ENCODE results near the gene TMEM88. TPM values are rescaled to one million over a fixed set of nuclear protein-coding genes. Genes with fewer than 3 reads are reported as not detected.

TMEM88 gene
- total and polyA plus RNA-seq, 2 of the 4 experiments (the other 2 are of a cell fraction), result 2.1 TPM; not detected in 1

DNA sequence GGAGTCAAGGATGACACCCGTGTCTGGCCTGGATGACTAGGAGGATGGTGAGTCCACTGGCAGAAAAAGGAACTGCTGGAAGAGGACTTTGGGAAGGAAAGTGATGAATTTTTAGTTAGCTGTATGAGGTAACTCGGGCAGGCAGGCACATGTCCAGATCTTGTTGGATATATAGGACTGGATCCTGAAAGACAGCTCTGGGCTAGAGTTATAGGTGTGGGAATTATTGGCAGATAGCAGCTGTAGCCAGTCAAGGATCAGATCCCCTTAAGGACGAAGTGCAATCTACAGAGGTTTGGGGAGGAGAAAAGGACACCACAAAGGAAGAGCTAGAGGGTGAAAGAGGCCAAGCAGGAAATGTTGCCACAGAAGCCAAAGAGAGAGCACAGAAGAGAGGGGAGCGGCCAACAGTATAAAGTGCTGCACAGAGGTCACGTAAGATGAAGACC lies 13.0 kb downstream of the TMEM88 start:
- TF ChIP-seq RCOR1 (IDR thresholded peaks at IDR 0.05; ENCODE audit: insufficient replicate concordance, low read length), result no peak
- TF ChIP-seq POLR2A (IDR thresholded peaks at IDR 0.05; ENCODE audit: low read depth, low read length), result no peak
- TF ChIP-seq, protein P1, sequence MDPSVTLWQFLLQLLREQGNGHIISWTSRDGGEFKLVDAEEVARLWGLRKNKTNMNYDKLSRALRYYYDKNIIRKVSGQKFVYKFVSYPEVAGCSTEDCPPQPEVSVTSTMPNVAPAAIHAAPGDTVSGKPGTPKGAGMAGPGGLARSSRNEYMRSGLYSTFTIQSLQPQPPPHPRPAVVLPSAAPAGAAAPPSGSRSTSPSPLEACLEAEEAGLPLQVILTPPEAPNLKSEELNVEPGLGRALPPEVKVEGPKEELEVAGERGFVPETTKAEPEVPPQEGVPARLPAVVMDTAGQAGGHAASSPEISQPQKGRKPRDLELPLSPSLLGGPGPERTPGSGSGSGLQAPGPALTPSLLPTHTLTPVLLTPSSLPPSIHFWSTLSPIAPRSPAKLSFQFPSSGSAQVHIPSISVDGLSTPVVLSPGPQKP (IDR thresholded peaks at IDR 0.05; ENCODE audit: borderline replicate concordance, low read depth, low read length), result no peak
- TF ChIP-seq MAFK (IDR thresholded peaks at IDR 0.05; ENCODE audit: low read depth, low read length), result no peak
- TF ChIP-seq MAZ (IDR thresholded peaks at IDR 0.05; ENCODE audit: borderline replicate concordance, low read depth, low read length), result no peak
- TF ChIP-seq SMC3 (IDR thresholded peaks at IDR 0.05; ENCODE audit: low read depth, low read length), result no peak
- no peak for TF ChIP-seq RAD21 (IDR thresholded peaks at IDR 0.05; ENCODE audit: low read length)
- no peak for TF ChIP-seq FOS (IDR thresholded peaks at IDR 0.05; ENCODE audit: low read depth, low read length)
- TF ChIP-seq, protein P2, sequence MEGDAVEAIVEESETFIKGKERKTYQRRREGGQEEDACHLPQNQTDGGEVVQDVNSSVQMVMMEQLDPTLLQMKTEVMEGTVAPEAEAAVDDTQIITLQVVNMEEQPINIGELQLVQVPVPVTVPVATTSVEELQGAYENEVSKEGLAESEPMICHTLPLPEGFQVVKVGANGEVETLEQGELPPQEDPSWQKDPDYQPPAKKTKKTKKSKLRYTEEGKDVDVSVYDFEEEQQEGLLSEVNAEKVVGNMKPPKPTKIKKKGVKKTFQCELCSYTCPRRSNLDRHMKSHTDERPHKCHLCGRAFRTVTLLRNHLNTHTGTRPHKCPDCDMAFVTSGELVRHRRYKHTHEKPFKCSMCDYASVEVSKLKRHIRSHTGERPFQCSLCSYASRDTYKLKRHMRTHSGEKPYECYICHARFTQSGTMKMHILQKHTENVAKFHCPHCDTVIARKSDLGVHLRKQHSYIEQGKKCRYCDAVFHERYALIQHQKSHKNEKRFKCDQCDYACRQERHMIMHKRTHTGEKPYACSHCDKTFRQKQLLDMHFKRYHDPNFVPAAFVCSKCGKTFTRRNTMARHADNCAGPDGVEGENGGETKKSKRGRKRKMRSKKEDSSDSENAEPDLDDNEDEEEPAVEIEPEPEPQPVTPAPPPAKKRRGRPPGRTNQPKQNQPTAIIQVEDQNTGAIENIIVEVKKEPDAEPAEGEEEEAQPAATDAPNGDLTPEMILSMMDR (conservative IDR thresholded peaks at IDR 0.05; ENCODE audit: low read depth, low read length), result no peak
- TF ChIP-seq RFX5 (IDR thresholded peaks at IDR 0.05; ENCODE audit: low read depth, low read length), result no peak
- TF ChIP-seq CHD1 (IDR thresholded peaks at IDR 0.05; ENCODE audit: low read depth, low read length), result no peak
- no peak for TF ChIP-seq CEBPB (IDR thresholded peaks at IDR 0.05; ENCODE audit: low read depth, low read length)
- TF ChIP-seq MXI1 (IDR thresholded peaks at IDR 0.05; ENCODE audit: borderline replicate concordance, low read depth, low read length), result no peak
- no peak for TF ChIP-seq NFE2L2 (IDR thresholded peaks at IDR 0.05; ENCODE audit: low read depth, low read length)
- ChIA-PET CTCF (no interaction called here), POLR2A (ENCODE audit: unreplicated experiment) (no interaction called here)

More for the DNA sequence above, 13.0 kb downstream of the TMEM88 start:
- no peaks in the 10 kb centered on the region for H3K4me1 ChIP-seq (ENCODE audit: control insufficient read depth, insufficient read depth, low read length)
- ATAC-seq (ENCODE audit: low read depth) (no peak), DNase-seq (no peak)
- peaks cover 17% of the 10 kb centered on the region for H3K36me3 ChIP-seq (ENCODE audit: control insufficient read depth, insufficient read depth, low read length)
- H2AK9ac ChIP-seq (replicated peaks; ENCODE audit: low read depth, low read length, poor library complexity), result no peak overlapping the region
- no peak overlapping the region for H3K9ac ChIP-seq (ENCODE audit: low read depth, low read length)
- dilution Hi-C loops (cut with HindIII; ENCODE audit: low sequenced_read_pairs, unreplicated experiment) (no loop called here), intact Hi-C loops (cut with micrococcal nuclease) (no loop called here), in situ Hi-C loops (cut with MboI; ENCODE audit: low sequenced_read_pairs) (no loop called here)
- H4K8ac ChIP-seq (ENCODE audit: low read depth in 2 of 2, low read length in 2 of 2), result no peak overlapping the region
- 88% methylated on average over 3 of the region's 5 CpGs; no CpG with 5 or more reads in 1 of the 2 experiments for WGBS, 2 experiments (ENCODE audit: extremely low coverage in 2 of 2, insufficient read length in 1 of 2)
- no peak overlapping the region for H3K23ac ChIP-seq (ENCODE audit: low read depth, low read length)
- no peak overlapping the region for H3K4me3 ChIP-seq (ENCODE audit: insufficient read depth, low read depth, low read length)
- no peak overlapping the region for H2BK20ac ChIP-seq (ENCODE audit: low read depth, low read length)
- no peak overlapping the region for H2BK120ac ChIP-seq (ENCODE audit: low read depth, low read length)
- no peak overlapping the region for H2AFZ ChIP-seq (replicated peaks; ENCODE audit: low read length, poor library complexity)
- no peak overlapping the region for H4K5ac ChIP-seq (ENCODE audit: low read depth, low read length)
- H3K79me1 ChIP-seq (ENCODE audit: low read depth in 1 of 2, low read length in 2 of 2), result peaks cover 6 to 24% of the 10 kb centered on the region in 2 experiments; a peak in 3 of 4 replicates
- no peaks in the 10 kb centered on the region for H3K9me1 ChIP-seq (ENCODE audit: insufficient read depth, low read length)
- no peak overlapping the region for H4K91ac ChIP-seq (ENCODE audit: insufficient read depth, low read depth, low read length)
- no TSS peak for BruUV-seq (replicated peaks)
- no peak overlapping the region for H3K56ac ChIP-seq (ENCODE audit: extremely low read depth, insufficient read depth, low read length)
- H3K9me3 ChIP-seq (ENCODE audit: control insufficient read depth, insufficient read depth, low read length), result no peaks in the 10 kb centered on the region
- no peak overlapping the region for H3K18ac ChIP-seq (ENCODE audit: low read depth, low read length)
- no peak overlapping the region for H3K27ac ChIP-seq (ENCODE audit: insufficient read depth, low read length)
- H3K4ac ChIP-seq (ENCODE audit: low read depth, low read length), result no peak overlapping the region
- 0 out of 2 replicates have a peak, but pooled peaks cover under 1% of the 10 kb centered on the region for H4K20me1 ChIP-seq (ENCODE audit: insufficient read depth, low read length)
- no peak overlapping the region for H2BK5ac ChIP-seq (ENCODE audit: low read depth, low read length, poor library complexity, severe bottlenecking)
- H2AK5ac ChIP-seq (ENCODE audit: low read depth, low read length), result no peak overlapping the region
- no peak overlapping the region for H2BK15ac ChIP-seq (ENCODE audit: low read depth, low read length)
- H3K14ac ChIP-seq (replicated peaks; ENCODE audit: low read depth, low read length), result no peak overlapping the region
- H3K4me2 ChIP-seq (ENCODE audit: low read depth, low read length), result no peak overlapping the region
- no peaks in the 10 kb centered on the region for H3K27me3 ChIP-seq (ENCODE audit: control insufficient read depth, insufficient read depth, low read length)

All from IMR-90 (cell line).